EL (cell line): ENCODE measurements around the gene SPPL3.
"Not testable (repeated sequence)": the region's sequence is repeated elsewhere in the genome, so short reads cannot be mapped to it uniquely, and the experiment has no call there.

Experiments
- DNase-seq: peaks from one replicate; pipeline ENCODE4 v3.0.0-alpha.2; 2016

The SPPL3 gene

GRCh38 chr12:120917748-120918147 is 13.6 kb upstream of the SPPL3 start:
- DNase-seq = no peak

- no peak for DNase-seq
Measured at GRCh38 chr12:120916561-120916960, 12.4 kb upstream of the SPPL3 start.

- DNase-seq = no peak
Measured at GRCh38 chr12:120914794-120915193, 10.6 kb upstream of the SPPL3 start.

- no peak for DNase-seq
Measured at GRCh38 chr12:120909633-120910298, 5.6 kb upstream of the SPPL3 start.

GRCh38 chr12:120905856-120906384 is 1.8 kb upstream of the SPPL3 start:
- DNase-seq = no peak

GRCh38 chr12:120903412-120904196 is 554 bp downstream of the SPPL3 start:
- peak; percentile 64 for DNase-seq

- DNase-seq = no peak
Measured at GRCh38 chr12:120902846-120903411, 1.2 kb downstream of the SPPL3 start.

GRCh38 chr12:120901818-120902217 is 2.3 kb downstream of the SPPL3 start:
- DNase-seq = no peak

- DNase-seq = not testable (repeated sequence)
Measured at GRCh38 chr12:120901101-120901500, 3.1 kb downstream of the SPPL3 start.

GRCh38 chr12:120895532-120895931 is 8.6 kb downstream of the SPPL3 start:
- DNase-seq = no peak

- no peak for DNase-seq
Measured at GRCh38 chr12:120892265-120892664, 11.9 kb downstream of the SPPL3 start.

- no peak for DNase-seq
Measured at GRCh38 chr12:120890963-120891362, 13.2 kb downstream of the SPPL3 start.

GRCh38 chr12:120887253-120888043 is 16.7 kb downstream of the SPPL3 start:
- DNase-seq = no peak

- no peak for DNase-seq
Measured at GRCh38 chr12:120886199-120887018, 17.7 kb downstream of the SPPL3 start.

GRCh38 chr12:120885521-120885920 is 18.6 kb downstream of the SPPL3 start:
- no peak for DNase-seq

GRCh38 chr12:120884644-120885043 is 19.5 kb downstream of the SPPL3 start:
- no peak for DNase-seq

- no peak for DNase-seq
Measured at GRCh38 chr12:120882055-120882555, 22.1 kb downstream of the SPPL3 start.

GRCh38 chr12:120879718-120880300 is 24.3 kb downstream of the SPPL3 start:
- no peak for DNase-seq

- DNase-seq = no peak
Measured at GRCh38 chr12:120879102-120879501, 25.1 kb downstream of the SPPL3 start.

GRCh38 chr12:120874547-120875245 is 29.5 kb downstream of the SPPL3 start:
- DNase-seq = no peak

GRCh38 chr12:120873226-120873625 is 30.9 kb downstream of the SPPL3 start:
- no peak for DNase-seq
